ENCODE measurements around the gene LIAS. TPM values are rescaled to one million over a fixed set of nuclear protein-coding genes. Genes with fewer than 3 reads are reported as not detected.

LIAS gene
- total and polyA plus RNA-seq, 2 of the 13 experiments (the other 11 are each of a cell fraction or from before 2014, with no cell fraction given) = 16.0 to 16.6 TPM

DNA sequence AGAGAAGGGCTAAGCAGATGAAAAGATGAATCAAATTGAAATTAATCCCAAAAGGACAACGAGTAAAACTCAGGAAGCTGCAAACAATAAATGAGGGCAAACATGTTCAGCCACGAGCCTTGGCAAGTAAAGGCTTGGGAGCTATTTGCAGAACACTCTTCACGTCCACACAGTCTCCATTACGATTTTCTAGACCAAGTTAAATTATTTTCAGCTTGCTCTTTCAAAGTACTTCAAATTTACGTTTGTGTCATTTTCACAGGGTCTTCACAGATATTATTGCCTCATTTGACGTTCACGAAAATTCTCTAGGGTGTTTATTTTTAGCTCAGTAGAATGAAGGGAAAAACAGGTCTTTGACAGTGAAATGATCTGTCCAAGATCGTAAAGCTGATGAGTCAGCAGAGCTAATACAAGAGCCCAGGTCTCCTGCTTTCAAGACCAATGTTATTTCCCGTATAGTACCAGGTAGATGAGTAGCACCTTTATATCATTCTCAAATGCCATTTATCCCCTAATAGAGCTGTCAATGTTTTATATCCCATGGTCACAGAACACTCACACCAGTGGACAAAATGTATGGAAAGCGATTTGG lies 31.2 kb upstream of the LIAS start:
- ChIA-PET POLR2A (interaction anchor here (0.7 to 8.4 kb wide), 5 partner anchors 12 to 130 kb away, joined by 4 to 121 read pairs (median 5); partner anchors contain the start of genes KLB, LIAS and RPL9), CTCF (ENCODE audit: low intra/inter-chr PET ratio, low total read pairs) (no interaction called here)
- H4K20me1 ChIP-seq (ENCODE audit: insufficient read depth, low read length) = no peaks in the 10 kb centered on the region
- peaks cover 68% of the 10 kb centered on the region for H3K79me2 ChIP-seq (ENCODE audit: insufficient read depth, low read length)
- H3K27ac ChIP-seq (ENCODE audit: extremely low read length, insufficient read depth, low read length) = peak overlapping the region; percentile 52
- FAIRE-seq (no peak), ATAC-seq (no peak), DNase-seq (ENCODE audit: low spot score) (no peak)
- TF ChIP-seq MAFF (IDR thresholded peaks at IDR 0.05; ENCODE audit: low read depth, low read length) (peak; percentile 96), HOXA9 (CRISPR knock-in tag; IDR thresholded peaks at IDR 0.05; ENCODE audit: borderline replicate concordance) (no peak), FOSL2 (CRISPR knock-in tag; IDR thresholded peaks at IDR 0.05) (0 out of 2 replicates have a peak, but pooled peaks have one; percentile 9), MAFK (conservative IDR thresholded peaks at IDR 0.05 in 1 of 2, IDR thresholded peaks at IDR 0.05 in 1 of 2; ENCODE audit: low read length in 2 of 2) (peak; percentile 97), ZBTB42 (CRISPR knock-in tag; IDR thresholded peaks at IDR 0.05) (no peak)
- H2AFZ ChIP-seq (ENCODE audit: low read length) = no peak overlapping the region
- no peak overlapping the region; a peak in 1 of 6 replicates for H3K4me3 ChIP-seq (replicated peaks in 1 of 3; ENCODE audit: insufficient read depth in 1 of 3, low read depth in 2 of 3, low read length in 3 of 3)
- in situ Hi-C loops (cut with HindIII; ENCODE audit: extremely low pct_ligation_motif_present, low pct_unique_long_range_greater_than_20kb) = no loop called here
- H3K9me3 ChIP-seq (ENCODE audit: low read length) = no peaks in the 10 kb centered on the region
- WGBS (ENCODE audit: low lambda C conversion rate) = 66% methylated on average over 10 of the region's 10 CpGs
- no peaks in the 10 kb centered on the region for H3K27me3 ChIP-seq (ENCODE audit: control insufficient read depth in 1 of 2, insufficient read depth in 2 of 2, low read length in 2 of 2)
- H3K4me1 ChIP-seq (ENCODE audit: insufficient read depth, low read length) = peaks cover 89% of the 10 kb centered on the region
- H3K9ac ChIP-seq (ENCODE audit: insufficient read depth, low read depth, low read length) = no peak overlapping the region
- BruUV-seq (replicated peaks) = no TSS peak
- peaks cover 1 to 14% of the 10 kb centered on the region in 2 experiments; a peak in 3 of 5 replicates for H3K36me3 ChIP-seq (replicated peaks in 1 of 2; ENCODE audit: control insufficient read depth in 1 of 2, insufficient read depth in 2 of 2, low read length in 2 of 2)
- intact Hi-C loops (cut with micrococcal nuclease; ENCODE audit: unreplicated experiment) = no loop called here
- peak overlapping the region; percentile 3; the same call in 1 of the 2 replicates for H3K4me2 ChIP-seq (ENCODE audit: low read depth, low read length)

GRCh38 chr4:39429476-39430334 lies 29.2 kb upstream of the LIAS start:
- Histone ChIP-seq H2AFZ (ENCODE audit: low read length) (no peak overlapping the region), H3K27me3 (ENCODE audit: control insufficient read depth in 1 of 2, insufficient read depth in 2 of 2, low read length in 2 of 2) (no peaks in the 10 kb centered on the region), H3K4me1 (ENCODE audit: insufficient read depth, low read length) (peaks cover 77% of the 10 kb centered on the region), H3K27ac (ENCODE audit: extremely low read length, insufficient read depth, low read length) (peak overlapping the region; percentile 91), H3K4me2 (ENCODE audit: low read depth, low read length) (peak overlapping the region; percentile 78), H3K9me3 (ENCODE audit: low read length) (no peaks in the 10 kb centered on the region), H3K79me2 (ENCODE audit: insufficient read depth, low read length) (peaks cover 64% of the 10 kb centered on the region), H3K9ac (ENCODE audit: insufficient read depth, low read depth, low read length) (peak overlapping the region; percentile 58), H3K36me3 (replicated peaks in 1 of 2; ENCODE audit: control insufficient read depth in 1 of 2, insufficient read depth in 2 of 2, low read length in 2 of 2) (peaks cover 1 to 28% of the 10 kb centered on the region in 2 experiments; a peak in 3 of 5 replicates), H4K20me1 (ENCODE audit: insufficient read depth, low read length) (no peaks in the 10 kb centered on the region), H3K4me3 (replicated peaks in 1 of 3; ENCODE audit: insufficient read depth in 1 of 3, low read depth in 2 of 3, low read length in 3 of 3) (peak overlapping the region in 2 of 3 experiments; percentile 39 to 52; a peak in 4 of 6 replicates)
- TSS peak; percentile 32 for BruUV-seq (replicated peaks)
- peak; percentile 71 for FAIRE-seq
- intact Hi-C loops (cut with micrococcal nuclease; ENCODE audit: unreplicated experiment) (loop anchor here (1.0 kb wide), 2 partner anchors 16 to 88 kb away; no protein-coding TSS in a partner anchor), in situ Hi-C loops (cut with HindIII; ENCODE audit: extremely low pct_ligation_motif_present, low pct_unique_long_range_greater_than_20kb) (no loop called here)
- 5% methylated on average over 4 of the region's 4 CpGs for WGBS (ENCODE audit: low lambda C conversion rate)
- POLR2A ChIA-PET = interaction anchor here (0.7 to 8.4 kb wide), 14 partner anchors 9 to 246 kb away, joined by 3 to 121 read pairs (median 6); partner anchors contain the start of genes KLB, LIAS, RFC1 and RPL9
- CTCF ChIA-PET (ENCODE audit: low intra/inter-chr PET ratio, low total read pairs) = no interaction called here
- peak; percentile 87 for ATAC-seq
- DNase-seq (ENCODE audit: low spot score) = peak; percentile 85
- TF ChIP-seq THRA (CRISPR knock-in tag; IDR thresholded peaks at IDR 0.05; ENCODE audit: borderline replicate concordance) (peak; percentile 59; the same call in 1 of the 2 replicates), ZNF44 (CRISPR knock-in tag; IDR thresholded peaks at IDR 0.05) (no peak), CENPT (CRISPR knock-in tag; IDR thresholded peaks at IDR 0.05; ENCODE audit: low read depth) (no peak), ZNF3 (CRISPR knock-in tag; IDR thresholded peaks at IDR 0.05) (no peak), ZFP36 (IDR thresholded peaks at IDR 0.05; ENCODE audit: borderline replicate concordance, low read depth, low read length, partially characterized antibody) (no peak), ZNF772 (CRISPR knock-in tag; IDR thresholded peaks at IDR 0.05) (no peak), BORCS8-MEF2B (CRISPR knock-in tag; IDR thresholded peaks at IDR 0.05) (no peak), CBFB (CRISPR knock-in tag; IDR thresholded peaks at IDR 0.05) (no peak), CAMTA2 (CRISPR knock-in tag; IDR thresholded peaks at IDR 0.05; ENCODE audit: borderline replicate concordance) (no peak), ZNF547 (CRISPR knock-in tag; IDR thresholded peaks at IDR 0.05) (no peak), ZNF607 (CRISPR knock-in tag; IDR thresholded peaks at IDR 0.05; ENCODE audit: borderline replicate concordance) (no peak)

Measured in HepG2 (cell line).